Stimulated activated CD8-positive, alpha-beta memory T cell treated with anti-CD3 and anti-CD28 coated beads, Interleukin-7, amount 100 ng/mL, for 1 hour (primary cell): Measurements from ENCODE around the gene TSNAXIP1.

Source experiments
- DNase-seq, 2 donors: peaks; one replicate each; pipeline ENCODE4 v3.0.0-alpha.2; 2020; ENCODE audit warnings: low read depth in 2 of 2

TSNAXIP1 gene

DNA sequence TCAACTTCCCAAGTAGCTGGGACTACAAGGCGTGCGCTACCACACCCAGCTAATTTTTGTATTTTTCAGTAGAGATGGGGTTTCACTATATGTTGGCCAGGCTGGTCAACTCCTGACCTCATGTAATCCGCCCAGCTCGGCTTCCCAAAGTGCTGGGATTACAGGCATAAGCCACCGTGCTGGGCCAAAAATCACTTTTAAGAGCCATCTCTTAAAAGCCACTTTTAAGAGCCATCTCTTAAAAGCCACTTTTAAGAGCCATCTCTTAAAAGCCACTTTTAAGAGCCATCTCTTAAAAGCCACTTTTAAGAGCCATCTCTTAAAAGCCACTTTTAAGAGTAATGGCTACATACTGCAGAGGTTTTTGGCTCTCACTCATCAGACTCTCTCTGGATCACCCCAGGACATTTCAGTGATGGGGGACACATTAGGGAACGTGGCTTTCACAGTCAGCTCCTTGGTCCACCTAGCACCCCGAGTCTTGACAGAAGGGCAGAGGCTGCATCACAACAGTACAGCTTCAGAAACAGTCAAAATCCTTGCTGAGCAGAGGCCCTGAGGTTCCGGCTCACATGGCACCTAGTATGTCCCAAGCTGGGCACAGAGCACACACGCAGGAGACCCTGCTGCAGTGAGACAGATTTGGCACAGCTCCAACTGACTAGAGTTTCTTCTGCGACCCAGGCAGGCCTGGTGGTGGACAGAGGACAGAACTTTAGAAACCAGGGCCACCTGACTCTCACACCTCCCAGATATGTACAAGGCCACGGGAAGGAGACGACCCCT lies 23.9 kb upstream of the TSNAXIP1 start:
- no peak for DNase-seq

DNA sequence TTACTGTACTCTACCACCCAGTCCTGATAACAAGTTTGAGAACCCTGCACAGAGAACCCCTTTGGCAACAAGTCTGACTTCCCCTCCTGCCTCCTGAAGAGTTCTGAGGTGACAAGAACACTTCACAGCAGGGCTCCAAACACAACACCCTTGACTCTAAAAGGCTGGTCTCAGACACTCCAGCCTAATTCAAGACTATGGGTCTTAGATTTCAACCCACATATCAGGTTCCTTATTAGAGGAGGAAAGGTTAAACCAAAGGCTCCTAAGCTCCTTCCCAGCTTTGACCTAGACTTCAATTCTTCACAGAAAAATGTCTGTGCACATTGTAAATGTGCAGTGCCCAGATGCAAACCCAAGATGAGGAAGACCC lies 23.4 kb upstream of the TSNAXIP1 start:
- no peak for DNase-seq

DNA sequence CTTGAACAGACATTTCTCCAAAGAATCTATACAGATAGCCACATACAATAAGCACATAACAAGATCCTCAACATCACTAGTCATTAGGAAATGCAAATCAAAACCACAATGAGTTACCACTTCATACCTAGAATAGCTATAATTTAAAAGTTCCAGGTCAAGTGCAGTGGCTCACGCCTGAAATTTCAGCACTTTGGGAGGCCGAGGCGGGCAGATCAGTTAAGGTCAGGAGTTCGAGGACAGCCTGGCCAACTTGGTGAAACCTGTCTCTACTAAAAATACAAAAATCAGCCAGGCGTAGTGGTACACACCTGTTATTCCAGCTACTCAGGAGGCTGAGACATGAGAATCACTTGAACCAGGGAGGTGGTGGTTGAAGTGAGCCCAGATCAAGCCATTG lies 20.2 kb upstream of the TSNAXIP1 start:
- DNase-seq, result no peak

DNA sequence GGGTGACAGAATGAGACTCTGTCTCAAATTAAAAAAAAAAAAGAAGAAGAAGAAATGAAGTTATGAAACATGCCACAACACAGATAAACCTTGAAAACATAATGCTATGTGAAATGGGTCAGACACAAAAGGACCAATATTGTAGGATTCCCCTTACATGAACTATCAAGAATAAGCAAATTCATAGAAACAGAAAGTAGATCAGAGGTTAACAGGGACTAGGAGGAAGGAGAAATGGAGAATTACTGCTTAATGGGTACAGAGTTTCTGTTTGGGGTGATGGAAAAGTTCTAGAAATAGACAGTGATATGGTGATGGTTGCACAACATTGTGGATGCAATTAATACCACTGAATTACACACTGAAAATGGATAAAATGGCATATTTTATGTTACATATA lies 16.6 kb upstream of the TSNAXIP1 start:
- DNase-seq, result no peak

DNA sequence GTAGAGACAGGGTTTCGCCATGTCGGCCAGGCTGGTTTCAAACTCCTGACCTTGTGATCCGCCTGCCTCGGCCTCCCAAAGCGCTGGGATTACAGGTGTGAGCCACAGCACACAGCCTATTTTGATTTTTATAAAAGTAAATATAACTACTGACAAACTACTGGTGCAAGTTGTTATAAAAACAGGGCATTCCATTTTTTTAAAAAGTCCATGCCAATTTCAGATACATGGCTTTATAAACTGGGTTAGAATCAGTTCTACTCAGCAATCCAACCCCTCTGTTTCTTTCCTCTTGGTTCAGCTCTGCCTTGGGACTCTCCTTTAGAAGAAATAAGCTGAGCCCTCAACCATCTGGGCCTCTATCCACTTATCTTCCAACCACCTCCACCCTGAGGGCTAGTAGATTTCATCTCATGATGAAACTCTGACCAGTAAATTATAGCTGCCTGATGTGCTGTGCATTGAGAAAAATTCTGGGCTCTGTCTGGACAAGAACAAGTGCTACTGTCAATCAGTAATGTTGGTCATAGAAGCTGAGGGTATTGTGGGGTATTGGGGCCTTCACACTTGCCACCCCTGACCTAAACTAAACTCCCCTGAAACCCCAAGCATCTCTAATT lies 10.5 kb upstream of the TSNAXIP1 start:
- DNase-seq, result no peak

DNA sequence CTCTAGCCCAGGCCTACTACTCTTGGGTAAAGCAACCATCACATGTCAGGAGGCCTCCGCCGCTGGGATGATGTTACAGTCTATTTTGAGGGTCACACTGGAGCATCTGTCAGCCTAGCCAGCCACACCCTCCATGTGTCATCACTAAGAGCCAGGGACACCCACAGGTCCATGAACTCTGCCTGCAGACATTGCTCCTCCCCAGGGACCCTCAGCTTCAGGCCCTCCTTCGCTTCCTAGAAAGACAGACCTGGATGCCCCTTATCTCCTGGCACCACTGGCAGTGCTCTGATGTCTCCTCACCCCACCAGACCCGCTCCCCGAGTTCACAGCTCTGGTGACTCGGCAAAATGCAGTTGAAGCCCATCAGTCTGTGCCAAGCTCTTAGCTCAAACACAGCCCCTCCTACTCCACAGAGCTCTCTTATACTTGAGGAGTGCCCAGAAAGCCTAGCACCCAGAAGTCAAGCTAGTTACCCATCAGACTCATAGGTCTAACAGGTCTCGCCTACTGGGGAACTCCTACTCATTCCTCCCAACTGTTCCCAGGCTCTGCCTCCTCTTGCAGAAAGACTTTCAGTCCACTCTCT lies 6.3 kb upstream of the TSNAXIP1 start:
- DNase-seq, result no peak

DNA sequence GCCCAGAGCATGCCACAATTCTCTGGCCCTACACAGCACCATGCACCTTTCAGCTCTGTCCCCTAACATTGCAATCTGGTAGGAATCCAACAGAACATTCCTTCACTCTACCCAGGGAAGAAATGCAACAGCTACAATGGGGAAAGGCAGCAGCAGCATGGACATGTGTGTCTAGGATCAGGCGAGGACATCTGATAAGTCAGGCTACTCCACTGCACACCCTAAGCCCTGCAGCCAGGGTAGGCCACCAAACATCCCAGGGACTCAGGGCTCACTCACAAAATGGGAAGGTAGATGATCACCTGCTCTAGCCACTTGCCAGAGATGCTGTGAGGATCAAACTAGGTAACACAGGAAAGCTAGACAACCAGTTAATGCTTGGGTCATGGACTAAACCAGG lies 5.4 kb upstream of the TSNAXIP1 start:
- DNase-seq, result no peak

DNA sequence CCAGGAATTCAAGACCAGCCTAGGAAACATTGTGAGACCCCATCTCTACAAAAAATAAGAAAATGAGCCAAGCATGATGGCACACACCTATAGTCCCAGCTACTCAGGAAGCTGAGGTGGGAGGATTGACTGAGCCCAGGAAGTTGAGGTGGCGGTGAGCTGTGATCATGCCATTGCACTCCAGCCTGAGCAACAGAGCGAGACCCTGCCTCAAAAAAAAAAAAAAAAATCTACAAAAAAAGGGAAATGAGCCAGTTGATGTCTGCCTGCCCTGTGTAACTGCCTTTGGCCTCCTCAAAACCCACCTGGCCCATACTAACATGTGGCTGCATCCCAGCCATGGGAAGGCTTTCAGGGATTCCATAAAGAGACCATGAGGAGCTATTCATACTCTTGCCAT lies 4.8 kb upstream of the TSNAXIP1 start:
- no peak for DNase-seq

DNA sequence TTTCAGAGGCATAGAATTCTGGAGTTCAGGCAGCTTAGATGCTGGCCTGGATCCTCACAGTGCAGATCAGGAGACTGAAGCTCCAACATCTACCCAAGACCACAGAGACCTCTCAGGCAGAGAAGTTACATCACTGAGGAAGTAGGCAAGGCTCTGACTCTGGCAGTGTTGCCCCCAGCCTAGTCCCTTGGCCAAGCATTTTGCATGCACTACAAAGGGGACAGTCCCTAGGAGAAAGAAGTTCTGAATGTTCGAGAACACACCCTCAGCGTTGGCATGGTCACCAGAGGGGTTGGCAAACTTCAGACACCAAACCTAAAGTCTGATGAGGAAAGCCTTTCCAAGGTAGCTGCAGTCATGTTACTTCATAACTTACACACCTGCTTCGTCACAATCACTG lies 2.8 kb upstream of the TSNAXIP1 start:
- no peak for DNase-seq

DNA sequence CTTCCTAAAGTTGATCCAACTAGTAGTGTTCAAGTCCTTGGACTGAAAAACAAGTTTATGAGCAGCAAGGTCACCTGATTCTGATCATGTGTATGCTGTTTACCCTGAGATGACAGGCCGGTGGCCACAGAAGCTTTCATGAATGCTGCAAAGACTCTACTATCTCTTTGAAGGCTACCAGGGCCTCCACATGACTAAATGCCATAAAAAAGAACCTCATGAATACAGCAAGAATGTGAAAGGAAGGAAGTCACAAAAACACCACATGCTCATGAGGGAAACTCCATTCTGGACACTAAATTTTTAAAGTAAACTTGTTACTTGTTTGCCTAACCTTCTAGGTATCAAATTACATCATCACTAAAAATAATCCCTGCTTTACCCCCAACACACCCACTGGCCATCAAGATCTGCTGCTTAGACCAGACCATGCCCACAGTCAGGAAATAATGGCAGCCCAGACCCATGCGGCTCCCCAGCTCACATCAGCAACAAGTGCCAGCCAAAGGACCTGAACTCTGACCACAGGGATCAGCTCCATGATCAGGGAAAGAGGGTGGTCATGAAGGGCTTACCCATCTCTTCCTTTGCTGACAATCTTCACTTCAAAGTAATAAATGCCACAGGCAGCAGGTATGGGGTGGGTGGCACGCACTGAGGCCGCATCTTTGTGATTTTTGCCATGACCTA lies 1.7 kb upstream of the TSNAXIP1 start:
- no peak for DNase-seq

DNA sequence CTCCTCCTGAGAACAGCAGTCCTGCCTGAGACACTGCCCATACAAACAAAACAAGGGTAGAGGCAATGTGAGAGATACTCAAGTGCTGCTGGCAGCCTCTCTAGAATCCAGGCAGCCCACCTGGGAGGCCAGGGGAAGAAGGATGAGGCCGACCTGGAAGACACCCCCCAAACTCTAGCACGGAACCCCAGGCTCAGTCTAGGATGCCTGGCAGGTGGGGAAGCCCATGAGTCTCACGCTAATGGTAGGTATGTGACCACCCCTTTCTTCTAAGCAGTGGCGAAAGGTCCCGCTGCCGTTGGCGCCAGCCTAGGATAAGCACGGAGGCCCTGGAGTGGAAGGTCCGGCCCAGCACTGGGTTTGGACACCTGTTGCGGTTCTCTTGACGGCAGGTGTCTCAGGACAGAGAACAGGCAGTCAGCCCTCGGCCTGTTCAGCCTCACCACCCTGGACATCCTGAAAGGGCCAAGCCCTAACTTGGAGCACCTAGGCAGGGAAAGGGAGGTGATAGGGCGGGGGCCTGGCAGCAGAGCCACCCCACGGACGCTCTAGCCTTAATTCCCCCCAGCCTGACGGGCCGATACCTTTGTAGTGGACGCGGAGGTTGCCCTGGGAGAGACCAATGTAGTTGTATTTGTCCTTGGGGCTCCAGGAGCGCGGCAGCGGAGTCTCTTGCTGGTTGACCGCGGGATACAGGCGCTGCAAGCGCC lies 816 bp upstream of the TSNAXIP1 start:
- no peak for DNase-seq

DNA sequence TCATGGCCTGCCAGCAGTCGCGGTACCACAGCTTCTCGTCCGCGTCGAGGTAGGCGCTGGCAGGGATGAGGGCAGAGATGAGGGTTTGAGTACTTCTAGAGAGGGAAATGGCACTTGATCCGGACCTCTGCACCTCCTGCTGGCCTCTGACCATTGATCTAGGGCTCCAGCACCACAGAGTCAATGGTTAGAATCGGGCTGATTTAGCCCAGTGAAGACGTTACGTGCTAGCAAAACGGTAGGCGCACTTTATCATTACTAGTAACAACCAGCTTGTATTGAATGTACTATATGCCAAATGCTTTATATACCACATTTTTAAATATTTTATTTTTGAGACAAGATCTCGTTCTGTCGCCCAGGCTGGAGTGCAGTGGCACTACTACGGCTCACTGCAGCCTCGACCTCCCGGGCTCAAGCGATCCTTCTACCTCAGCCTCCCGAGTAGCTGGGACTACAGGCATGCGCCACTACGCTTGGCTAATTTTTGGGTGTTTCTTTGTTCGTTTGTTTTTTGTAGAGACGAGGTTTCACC lies 526 bp downstream of the TSNAXIP1 start:
- no peak for DNase-seq

DNA sequence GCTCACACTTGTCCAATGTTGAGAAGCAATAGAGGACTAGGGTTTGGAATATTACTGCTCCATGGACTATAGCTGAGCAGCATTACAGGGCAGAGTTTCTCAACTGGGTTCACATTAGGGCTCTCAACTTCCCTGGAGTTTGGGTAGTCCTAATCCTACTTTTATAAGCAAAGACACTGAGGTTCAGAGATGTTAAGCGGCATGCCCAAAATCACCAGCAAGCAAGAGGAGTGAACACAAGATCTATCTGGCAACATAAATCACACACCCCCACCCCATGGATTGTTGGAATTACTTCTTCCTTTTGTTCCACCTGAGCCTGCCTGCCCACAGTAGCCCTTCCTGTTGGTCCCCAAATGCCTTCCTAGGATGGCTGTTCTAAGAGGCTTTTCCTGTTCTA lies 5.2 kb downstream of the TSNAXIP1 start:
- no peak for DNase-seq

DNA sequence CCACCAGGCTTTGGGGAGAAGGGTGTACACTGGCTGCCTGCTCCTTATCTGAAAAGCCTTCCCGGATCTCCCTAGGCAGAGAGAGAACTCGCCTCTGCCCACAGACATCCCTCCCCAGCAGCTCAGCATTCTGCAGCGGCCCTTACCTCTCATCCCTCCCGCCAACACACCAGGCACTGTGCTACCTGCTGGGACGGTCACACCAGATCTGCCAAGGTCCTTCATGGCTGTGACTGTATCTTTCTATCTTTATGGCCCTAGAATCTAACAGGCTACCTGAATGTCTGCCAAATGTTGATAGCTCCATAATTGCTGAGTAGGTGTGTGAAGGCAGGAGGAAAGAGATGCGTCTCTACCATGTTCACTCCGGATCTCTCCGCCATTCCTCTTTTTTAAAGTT lies 7.9 kb downstream of the TSNAXIP1 start:
- DNase-seq, result no peak

DNA sequence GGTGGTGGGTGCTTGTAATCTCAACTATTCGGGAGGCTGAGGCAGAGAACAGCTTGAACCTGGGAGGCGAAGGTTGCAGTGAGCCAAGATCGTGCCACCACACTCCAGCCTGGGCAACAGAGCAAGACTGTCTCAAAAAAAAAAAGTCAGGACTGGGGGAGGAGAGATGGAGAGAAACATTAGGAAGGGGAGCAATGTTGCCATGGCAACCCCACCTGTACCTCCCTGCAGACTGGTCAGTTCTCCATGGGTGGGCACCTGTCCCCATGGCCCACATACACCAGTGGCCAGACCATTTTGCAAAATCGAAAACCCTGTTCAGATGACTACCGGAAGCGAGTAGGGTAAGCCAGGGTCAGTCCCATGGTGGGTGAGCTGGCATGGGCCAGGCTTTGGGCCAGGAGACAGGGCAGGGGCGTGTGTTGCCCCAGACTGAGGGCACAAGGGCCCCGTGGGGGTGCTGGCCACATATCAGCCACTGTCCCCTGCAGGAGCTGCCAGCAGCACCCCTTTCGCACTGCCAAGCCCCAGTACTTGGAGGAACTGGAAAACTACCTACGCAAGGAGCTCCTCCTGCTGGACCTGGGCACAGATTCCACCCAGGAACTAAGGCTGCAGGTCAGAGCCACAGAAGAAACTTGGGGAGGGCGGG lies 14.0 kb downstream of the TSNAXIP1 start:
- no peak for DNase-seq

DNA sequence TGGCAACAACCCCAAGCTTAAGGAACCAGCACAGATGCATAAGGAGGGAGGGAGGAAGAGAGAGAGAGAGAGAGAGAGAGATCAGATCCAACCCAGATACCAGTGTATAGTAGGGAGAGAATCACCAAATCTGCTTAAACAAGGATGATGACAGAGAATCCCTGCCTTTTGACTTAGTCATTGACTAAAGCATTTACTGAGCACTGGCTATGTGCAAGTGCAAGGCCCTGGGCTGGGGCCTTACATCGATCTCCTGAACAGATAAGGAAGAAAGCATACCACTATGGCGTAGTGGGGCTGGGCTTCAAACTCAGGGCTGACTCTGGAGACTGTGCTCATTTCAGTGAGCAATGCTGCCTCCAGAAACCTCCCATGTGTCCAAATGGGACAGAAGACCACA lies 15.8 kb downstream of the TSNAXIP1 start:
- DNase-seq, result no peak

DNA sequence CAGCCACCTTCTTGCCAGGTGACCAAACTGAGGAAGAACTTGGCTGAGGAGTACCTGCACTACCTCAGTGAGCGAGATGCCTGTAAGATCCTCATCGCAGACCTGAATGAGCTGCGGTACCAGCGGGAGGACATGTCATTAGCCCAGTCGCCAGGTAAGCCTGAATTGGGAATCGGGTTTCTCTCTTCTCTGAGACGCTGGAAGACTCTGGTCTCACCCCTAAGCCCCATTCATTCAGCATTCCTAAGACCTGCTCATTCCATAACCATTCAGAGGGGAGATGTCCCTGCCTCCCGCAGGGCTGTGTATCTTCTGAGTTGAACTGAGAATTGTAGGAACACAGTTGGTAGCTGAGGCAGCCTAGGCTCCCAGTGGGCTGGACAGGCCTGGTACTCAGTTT lies 18.4 kb downstream of the TSNAXIP1 start:
- DNase-seq, result no peak

DNA sequence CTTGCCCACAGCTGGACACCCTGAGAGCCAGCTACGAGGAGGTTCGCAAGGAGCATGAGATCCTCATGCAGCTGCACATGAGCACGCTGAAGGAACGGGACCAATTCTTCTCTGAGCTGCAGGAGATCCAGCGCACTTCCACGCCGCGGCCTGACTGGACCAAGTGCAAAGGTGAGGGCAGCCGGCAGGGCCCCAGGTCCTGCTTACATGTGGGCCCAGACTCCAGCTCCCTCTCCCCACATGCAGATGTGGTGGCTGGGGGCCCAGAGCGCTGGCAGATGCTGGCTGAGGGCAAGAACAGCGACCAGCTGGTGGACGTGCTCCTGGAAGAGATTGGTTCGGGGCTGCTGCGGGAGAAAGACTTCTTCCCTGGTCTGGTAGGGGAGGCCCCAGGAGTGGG lies 19.2 kb downstream of the TSNAXIP1 start:
- no peak for DNase-seq

DNA sequence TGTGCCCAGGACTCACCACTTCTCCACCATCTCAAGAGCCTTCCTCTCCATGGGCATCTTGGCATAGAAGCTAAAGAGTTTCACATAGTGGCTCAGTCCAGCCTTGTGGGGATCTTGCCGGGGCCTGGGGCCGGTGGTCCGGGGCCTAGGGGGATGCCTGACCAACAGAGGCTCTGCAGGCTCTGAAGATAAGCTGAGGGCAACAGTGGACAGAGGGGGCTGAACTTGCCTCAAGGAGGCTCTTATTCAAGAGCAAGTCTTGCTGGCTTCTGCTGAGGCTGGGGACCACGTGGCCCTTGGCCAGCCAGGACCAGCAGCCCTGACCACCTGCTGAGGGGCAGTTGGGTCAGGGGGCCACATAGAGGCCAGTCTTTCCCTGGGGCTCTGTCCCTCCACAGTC lies 22.0 kb downstream of the TSNAXIP1 start:
- DNase-seq, result no peak

DNA sequence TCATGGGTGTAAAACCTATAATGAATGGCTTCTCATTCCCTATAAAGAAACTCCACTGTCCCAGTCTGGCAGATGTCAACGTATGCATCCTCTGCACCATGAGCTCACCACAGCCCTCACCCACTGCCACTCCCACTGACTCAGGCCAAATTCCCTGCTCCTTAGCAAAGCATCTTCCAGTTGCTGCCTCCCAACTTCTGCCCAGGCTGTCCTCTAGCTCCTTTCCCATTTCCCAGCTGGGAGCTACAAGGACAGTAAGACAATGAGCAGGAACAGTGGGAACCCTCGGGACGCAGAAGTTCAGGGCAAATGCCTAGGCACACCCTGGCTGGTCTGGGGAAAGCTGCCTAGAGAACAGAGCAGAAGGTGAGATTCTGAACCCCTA lies 26.3 kb downstream of the TSNAXIP1 start:
- no peak for DNase-seq
